GM18861 (cell line): ENCODE measurements around the gene RLIM.
"Not testable (repeated sequence)": the region's sequence is repeated elsewhere in the genome, so short reads cannot be mapped to it uniquely, and the experiment has no call there.

ENCODE experiments used
- ATAC-seq: cut with Tn5 transposase; IDR thresholded peaks from one replicate; pipeline ENCODE4 v1.9.1; 2021; ENCODE audit not compliant: unreplicated experiment

The RLIM gene, protein sequence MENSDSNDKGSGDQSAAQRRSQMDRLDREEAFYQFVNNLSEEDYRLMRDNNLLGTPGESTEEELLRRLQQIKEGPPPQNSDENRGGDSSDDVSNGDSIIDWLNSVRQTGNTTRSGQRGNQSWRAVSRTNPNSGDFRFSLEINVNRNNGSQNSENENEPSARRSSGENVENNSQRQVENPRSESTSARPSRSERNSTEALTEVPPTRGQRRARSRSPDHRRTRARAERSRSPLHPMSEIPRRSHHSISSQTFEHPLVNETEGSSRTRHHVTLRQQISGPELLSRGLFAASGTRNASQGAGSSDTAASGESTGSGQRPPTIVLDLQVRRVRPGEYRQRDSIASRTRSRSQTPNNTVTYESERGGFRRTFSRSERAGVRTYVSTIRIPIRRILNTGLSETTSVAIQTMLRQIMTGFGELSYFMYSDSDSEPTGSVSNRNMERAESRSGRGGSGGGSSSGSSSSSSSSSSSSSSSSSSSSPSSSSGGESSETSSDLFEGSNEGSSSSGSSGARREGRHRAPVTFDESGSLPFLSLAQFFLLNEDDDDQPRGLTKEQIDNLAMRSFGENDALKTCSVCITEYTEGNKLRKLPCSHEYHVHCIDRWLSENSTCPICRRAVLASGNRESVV

DNA sequence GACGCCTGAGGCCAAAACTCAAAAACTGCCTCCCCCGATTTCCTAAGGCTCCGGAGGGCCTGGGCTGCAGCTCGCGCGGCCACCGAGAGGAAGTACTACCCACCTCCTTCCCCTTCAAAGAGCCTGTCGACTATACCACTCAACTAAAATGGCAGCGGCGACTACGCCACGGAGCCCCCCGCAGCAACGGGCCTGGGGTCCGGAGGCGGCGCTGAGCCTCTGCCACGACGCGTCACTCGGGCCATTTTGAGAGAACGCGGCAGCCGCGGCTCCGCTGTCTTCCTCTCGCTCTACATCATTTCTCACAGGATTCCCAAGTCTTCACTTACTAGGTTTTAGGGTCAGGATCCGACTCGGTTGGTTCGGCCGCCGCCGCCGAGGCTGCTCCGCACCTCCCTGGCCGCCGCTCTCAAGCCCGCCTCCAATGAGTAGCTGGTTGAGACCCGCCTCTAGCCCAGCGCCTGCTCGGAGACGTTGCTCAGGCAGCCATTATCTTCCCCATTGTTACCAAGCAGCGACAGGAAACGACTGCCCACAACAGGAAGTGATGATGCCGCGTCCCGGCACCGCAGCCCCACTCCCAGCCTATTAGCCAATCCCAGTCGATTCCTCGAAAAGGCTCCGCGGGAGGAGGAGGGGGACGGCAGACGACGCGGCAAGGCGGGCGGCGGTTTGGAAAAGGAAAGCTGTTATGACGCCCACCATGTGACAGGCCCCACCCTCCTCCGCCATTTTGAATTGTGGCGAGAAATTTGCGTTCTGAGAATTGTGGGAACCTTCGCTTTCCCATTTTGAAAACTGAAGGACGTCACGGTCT, at the start of gene RLIM:
TSS of gene RLIM (minus strand) at position 532 of the 817 bp plus-strand sequence. CDS start 18,647 bp downstream, outside the sequence.
- ATAC-seq: peak; percentile 91

DNA sequence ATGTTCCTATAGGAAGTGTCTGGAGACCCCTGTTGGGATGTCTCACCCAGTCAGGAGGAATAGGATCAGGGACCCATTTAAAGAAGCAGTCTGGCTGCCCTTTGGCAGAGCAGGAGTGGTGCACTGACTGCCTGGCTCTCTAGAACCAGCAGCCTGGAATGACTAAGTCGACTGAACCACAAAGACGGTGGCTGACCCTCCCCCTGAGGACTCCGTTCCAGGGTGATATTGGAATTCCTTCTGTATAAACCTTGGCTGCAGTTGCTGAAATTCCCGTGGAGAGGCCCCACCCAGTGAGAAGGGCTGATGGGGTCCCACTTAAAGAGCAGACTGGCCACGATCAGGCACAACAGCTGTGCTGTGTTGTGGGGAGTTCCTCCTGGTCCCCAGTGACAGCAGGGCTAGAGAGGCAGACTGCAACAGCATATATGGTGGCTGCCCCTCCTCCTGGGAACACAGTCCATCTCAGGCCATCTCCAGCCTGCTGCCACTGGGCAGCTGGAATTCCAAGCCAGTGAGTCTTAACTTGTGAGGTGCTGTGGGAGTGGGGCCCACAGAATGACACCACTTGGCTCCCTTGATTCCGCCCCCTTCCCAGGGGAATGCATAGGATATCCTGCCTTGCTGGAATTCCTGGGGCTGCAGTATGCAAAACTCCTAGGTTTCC, 41.8 kb upstream of the RLIM start:
- no peak for ATAC-seq

DNA sequence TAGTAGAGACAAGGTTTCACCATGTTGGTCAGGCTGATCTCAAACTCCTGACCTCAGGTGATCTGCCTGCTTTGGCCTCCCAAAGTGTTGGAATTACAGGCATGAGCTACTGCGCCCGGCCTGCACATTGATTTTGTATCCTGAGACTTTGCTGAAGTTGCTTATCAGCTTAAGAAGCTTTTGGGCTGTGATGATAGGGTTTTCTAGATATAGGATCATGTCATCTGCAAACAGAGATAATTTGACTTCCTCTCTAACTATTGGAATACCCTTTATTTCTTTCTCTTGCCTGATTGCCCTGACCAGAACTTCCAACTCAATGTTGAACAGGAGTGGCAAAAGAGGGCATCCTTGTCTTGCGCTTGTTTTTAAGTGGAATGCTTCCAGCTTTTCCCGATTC, 40.5 kb upstream of the RLIM start:
- not testable (repeated sequence) for ATAC-seq

DNA sequence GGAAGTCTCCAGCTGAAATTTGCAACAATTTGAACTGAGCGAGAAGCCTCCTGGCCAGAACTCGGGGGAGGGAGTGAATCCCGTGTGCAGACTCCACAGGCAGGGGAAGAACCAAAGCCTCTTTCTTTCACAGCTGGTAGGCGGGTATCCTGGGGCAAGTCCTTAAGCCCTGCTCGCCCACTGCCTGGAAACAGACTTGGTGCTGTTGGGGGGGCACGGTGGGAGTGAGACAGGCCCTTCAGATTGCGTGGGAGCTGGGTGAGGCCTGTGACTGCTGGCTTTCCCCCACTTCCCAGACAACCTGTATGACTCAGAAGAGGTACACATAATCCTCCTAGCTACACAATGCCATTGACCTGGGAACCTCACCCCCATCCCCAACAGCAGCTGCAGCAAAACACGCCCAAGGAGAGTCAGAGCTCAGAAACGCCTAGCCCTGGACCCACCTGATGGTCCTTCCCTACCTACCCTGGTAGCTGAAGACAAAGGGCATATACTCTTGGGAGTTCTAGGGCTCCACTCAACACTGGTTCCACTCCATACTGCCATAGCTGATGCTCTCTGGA, 22.4 kb upstream of the RLIM start:
- no peak for ATAC-seq

DNA sequence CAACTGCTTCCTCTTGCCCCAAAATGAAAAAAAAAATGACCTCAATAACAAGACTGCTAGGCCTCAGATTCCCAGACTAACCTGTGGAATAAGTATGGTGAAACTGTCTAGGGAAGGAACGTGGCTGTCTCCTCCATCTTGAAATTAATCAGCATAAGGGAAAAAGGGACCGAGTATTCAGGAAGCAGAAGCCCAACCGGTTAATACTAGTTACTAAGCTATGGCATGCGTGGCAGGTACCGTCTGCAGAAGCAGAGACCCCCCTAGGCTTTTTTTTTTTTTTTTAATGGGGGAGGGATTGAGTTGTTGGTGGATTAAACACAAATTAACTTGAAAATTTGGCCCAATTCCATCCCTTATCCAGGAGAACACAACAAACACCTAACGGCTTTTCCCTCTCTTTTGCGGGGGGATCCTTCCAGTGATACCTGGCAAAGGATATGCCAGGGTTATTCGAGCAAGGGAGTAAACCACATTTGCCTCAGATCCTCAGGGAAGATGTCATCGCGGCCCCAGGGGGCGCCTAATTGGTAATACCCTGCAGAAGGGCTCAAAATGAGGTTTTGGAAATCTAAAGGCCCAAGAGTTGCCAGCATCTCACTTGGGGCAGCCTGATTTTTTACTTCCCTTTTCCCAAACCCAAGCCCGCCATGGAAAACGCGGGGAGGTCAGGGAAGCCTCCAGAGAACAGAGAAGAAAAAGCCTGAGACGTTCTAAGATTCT, 893 bp downstream of the RLIM start:
- no peak for ATAC-seq

DNA sequence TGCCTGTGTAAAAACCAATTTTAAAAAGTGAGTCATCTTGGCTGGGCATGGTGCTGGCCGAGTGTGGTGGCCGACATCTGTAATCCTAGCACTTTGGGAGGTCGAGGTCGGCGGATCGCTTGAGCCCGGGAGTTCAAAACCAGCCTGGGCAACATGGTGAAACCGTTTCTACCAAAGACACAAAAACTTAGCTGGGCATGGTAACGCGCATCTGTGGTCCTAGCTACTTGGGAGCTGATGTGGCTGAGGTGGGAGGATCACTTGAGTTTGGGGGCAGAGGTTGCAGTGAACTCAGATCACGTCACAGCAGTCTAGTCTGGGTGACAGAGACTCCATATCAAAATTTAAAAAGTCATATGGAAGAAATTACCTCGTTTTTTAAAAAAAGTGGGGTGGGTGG, 7.6 kb downstream of the RLIM start:
- ATAC-seq: no peak

DNA sequence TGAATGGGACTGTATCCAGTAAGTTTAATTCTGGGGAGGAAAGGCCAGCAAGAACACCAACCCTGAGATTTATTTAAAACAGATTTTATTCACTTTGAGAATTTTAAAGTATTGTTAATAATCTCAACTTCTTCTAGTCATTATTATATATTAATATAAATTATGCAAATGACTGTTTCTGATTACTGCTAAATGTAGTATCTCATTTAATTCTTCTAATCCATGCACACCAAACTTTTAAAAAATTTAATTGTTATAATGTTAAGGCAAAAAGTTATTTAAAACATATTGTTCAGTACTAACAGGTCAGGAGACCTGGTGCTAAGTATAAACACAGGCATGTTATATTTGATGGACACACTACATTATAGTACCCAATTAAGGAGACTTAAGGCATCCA, 8.1 kb downstream of the RLIM start:
- ATAC-seq: no peak

DNA sequence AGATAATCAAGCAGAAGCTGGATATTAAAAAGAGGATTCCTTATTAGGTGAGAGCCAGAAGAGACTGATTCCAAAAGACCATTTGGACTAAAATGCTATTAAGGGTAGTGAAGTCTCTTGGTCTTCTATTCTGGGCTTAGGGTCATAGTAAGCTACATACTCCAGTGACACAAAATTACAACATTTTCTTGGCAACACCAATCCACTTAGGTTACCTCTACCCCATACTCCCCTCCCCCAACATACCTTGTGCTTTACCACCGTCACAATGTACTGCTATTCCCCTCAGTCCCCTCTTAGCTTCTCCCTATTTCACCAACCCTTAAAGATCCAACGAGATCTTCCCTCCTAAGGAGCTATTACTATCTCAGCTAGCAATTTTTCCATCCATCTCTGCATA, 11.4 kb downstream of the RLIM start:
- no peak for ATAC-seq

DNA sequence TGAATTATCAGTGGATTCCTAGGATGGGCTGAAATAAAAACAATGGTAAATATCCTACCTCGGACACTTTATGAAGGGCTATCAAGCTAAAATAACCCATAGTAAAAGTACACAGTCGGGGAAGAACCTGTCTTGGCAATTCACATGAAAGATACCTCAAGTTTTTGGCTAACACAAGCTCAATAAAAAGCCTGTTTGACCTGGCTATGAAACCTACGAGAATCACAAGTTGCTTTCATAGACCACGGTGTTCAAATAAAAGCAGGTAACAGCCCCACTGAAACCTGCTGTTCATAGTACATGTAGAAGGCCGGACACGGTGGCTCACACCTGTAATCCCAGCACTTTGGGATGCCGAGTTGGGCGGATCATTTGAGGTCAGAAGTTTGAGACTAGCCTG, 12.3 kb downstream of the RLIM start:
- no peak for ATAC-seq

DNA sequence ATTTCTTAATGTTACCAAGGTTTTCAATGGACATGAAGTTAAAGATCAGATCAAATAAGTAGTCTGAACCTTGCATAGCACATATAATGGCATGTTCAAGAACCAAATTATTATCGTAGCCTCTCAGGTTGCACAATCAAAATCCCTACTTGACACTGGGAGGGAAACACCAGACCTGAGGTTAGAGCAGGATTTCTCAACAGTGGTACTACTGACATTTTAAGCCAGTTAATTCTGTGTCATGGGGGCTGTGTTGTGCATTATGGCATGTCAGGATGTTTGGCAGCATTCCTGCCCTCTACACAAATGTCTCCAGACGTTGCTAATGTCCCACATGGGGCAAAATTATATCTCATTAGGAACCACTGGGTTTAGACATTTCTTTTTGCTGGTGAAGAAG, 20.8 kb downstream of the RLIM start:
- no peak for ATAC-seq

DNA sequence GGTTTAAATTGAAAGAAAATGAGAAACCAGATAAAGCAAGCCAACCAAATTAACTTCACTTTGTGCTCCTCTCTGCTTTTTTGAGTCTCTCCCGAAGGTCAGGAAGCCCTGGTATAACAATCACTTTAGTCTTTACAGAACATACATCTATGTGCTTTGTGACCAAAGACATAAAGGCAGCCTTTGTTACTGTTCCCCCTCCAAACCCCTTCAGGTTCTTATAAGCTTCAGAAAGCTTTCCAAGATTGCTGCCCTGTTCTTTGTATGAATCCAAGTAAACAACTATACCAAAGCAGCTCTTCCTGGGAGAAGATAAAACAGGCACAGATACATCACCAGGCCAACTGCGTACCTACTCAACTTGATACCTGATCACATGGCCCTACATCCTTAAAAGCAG, 28.7 kb downstream of the RLIM start:
- ATAC-seq: no peak

DNA sequence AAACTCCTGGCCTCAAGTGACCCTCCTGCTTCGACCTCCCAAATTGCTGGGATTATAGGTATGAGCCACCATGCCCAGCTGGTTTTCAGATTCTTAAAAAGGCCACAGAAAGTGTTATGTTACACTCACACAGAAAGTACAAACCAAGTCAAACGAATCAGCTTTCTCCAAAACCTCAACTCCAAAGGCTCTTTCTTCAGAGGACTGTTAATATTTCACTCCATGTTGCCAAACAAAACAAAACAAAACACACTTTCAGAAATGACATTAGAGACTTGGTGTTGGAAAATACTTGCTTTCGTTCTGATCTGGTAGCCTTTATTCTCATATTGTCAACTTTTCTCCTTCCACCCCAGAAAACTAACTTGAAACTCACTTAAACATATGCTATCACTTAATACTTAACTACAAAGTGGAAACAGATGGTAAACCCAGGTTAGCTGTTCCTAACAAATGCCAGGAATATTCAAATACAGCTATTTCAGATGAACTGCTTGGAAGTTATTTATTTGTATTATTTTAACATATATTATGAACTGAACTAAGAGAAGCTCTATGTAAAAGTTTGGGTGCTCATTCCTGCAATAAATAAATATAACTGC, 34.7 kb downstream of the RLIM start:
- no peak for ATAC-seq

DNA sequence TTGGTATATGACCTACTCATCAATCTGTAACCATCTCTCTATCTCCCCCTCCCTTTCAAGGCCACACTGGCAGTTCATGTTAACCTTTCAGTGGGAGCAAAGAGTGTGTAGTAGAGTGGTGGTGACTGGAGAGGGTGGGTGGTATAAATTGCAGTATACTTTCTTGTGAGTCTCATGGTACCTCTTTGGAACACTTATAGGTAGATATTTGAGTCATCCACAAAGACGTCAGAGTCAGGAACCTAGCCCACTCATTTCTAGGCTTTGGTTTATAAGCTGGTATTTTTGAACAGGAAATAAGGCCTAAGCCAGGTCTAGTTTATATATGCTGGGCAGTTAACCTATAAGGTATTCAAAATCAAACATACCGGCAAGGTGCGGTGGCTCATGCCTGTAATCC, 36.3 kb downstream of the RLIM start:
- ATAC-seq: no peak

DNA sequence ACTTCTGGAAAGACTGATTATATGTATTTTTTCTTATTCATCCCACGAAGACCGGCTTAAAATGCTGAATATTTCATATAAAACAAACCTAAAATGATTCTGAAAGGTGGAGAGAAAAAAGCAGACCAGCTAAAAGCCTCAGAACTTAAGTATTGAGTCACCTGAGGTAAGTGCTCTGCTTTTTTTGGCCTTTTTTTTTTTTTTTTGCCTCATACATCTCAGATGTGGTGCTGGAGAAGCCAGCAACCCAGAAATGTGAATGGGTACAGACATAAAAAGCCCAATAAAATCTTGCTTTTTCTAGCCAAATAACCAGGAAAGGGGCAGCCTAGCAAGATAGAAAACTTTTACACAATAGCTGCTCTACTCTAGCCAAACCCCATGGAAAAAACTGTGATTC, 57.0 kb downstream of the RLIM start:
- no peak for ATAC-seq

DNA sequence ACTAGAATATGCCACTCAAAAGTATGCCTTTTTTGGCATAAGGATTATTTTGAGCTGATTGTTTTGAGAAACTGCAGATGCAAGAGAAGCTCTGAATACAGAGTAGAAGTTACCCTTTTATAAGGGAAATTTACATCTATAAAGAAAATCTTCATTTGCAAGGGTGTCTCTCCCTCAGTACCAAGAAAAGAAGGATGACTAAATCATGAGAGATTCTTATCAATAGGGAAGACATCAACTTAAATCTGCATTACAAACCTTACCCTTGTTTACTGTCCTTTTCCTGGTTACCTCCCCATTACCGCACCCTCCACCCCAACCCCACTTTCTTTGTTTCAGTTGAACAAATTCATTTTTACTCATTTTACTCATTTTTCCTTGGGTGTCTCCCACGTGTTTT, 62.5 kb downstream of the RLIM start:
- ATAC-seq: no peak

DNA sequence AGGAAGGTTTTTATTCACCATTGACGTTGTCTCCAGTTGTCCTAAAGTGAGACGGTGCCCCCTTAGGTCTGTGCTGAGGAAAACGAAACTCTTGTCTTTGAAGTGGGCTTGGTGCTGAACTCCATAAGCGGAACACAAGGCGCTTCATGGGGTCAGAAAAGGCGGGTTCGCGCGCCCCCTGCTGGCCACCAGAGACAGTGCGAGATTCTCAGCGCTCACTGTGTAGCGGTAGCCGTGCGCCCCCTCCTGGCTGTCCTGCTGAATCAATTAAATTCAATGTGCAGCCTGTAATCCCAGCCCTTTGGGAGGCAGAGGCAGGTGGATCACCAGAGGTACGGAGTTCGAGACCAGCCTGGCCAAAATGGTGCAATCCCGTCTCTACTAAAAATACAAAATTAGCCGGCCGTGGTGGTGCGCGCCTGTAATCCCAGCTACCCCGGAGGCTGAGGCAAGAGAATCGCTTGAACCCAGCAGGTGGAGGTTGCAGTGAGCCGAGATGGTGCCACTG, 64.1 kb downstream of the RLIM start:
- peak; percentile 68 for ATAC-seq

DNA sequence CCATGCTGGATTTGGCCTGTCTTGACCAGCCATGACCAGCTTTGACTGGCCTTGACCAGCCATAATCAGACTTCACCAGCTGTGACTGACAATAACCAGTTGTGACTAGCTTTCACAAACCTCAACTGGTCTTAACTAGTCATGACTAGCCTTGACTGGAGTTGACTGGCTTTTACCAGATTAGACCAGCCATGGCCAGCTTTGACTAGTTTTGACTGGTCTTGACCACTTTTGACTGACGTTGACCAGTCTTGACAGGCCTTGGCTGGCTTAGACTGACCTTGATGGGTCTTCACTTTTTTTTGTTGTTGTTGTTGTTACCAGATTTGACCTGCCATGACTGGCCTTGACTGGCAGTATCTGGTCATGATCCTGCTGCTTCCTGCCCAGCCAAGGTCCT, 67.4 kb downstream of the RLIM start:
- no peak for ATAC-seq

DNA sequence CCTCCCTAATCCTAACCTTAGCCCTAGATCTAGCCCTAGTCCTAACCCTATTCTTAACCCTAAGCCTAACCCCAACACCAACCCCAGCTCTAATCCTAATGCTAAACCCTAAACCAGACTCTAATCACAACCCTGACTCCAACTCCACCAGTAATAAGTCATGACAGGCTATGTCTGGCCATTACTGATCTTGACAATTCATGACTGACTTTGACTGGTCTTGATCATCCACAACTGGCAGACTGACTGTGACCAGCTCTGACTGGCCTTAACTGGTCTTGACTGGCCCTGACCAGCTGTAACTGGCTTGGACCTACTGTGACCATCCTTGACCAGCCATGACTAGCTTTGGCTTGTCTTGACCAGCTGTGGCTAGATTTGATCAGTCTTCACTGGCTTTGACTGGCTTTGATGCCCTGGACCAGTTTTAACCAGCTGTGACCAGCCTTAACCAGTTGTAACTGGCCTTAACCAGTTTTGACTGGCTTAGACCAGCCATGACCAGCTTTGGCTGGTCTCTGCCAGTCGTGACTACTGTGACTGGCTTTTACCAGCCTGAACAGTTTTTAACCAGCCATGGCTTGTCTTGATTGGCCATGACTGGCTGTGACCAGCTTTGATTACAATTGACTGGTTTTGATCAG, 68.4 kb downstream of the RLIM start:
- no peak for ATAC-seq

DNA sequence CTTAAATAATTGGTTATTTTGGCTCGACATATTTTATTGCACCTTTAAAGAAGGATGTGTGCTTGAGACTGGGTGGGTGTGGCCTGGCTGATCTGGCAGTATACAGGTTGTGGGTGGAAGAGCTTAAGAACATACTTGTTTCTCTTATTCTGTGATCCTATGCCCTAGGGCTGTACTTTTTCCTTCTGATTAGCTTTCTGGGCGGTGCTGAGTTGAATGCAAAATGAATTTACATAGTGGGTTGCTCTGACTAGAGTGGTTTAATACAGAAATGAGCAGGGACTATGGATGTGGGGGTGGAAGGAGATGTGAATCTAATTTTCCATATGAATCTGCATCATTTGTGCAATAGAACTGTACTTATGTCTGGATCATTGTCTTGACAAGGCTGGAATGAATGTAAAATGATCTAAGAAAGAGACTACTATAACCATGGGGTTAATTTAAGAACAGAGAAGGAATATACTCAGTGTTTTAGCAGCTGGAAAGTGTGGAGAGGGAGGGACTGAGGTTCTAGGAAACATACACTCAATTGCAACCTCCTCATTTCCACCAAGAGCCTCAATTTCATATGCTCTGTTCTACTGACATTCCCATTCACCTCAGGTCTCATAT, 73.7 kb downstream of the RLIM start:
- no peak for ATAC-seq
